ENCODE measurements around the gene NUDCD2. TPM values are rescaled to one million over a fixed set of nuclear protein-coding genes. Genes with fewer than 3 reads are reported as not detected.

Gene NUDCD2
- total and polyA plus RNA-seq, 7 donors = 3.8 to 26.3 (median 14.8) TPM

DNA sequence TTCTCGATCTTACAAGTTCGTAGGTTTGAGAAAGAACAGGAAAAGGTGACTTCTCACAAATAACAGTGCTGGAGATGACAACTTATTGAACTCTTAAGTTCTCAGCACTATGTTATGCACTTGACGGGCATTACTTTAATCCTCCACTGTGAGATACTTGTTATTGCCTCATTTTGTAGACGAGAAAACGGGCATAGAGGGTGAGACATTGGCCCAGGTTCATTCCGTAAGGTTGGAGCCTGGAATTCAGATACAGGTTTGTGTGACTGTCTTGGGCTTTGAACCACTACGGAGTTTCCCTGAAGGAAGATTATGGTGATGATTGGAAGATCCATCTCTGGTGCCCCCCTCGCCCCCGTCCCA, 46.2 kb upstream of the NUDCD2 start:
- Histone ChIP-seq H3K27ac (peak overlapping the region; percentile 99), H3K4me1 (peaks cover 43% of the 10 kb centered on the region), H3K36me3 (ENCODE audit: insufficient read depth in 1 of 2, low read depth in 1 of 2) (no peaks in the 10 kb centered on the region), H3K4me3 (peak overlapping the region; percentile 88), H3K9me3 (no peaks in the 10 kb centered on the region), H3K27me3 (ENCODE audit: insufficient read depth in 3 of 3, low read length in 2 of 3) (no peaks in the 10 kb centered on the region)
- ATAC-seq (no peak), DNase-seq (no peak)
- intact Hi-C loops (cut with DNase I) = no loop called here
- WGBS, 3 donors = 0 to 1% (median 0%) methylated on average over 9 of the region's 9 CpGs
- TF ChIP-seq, protein P1, sequence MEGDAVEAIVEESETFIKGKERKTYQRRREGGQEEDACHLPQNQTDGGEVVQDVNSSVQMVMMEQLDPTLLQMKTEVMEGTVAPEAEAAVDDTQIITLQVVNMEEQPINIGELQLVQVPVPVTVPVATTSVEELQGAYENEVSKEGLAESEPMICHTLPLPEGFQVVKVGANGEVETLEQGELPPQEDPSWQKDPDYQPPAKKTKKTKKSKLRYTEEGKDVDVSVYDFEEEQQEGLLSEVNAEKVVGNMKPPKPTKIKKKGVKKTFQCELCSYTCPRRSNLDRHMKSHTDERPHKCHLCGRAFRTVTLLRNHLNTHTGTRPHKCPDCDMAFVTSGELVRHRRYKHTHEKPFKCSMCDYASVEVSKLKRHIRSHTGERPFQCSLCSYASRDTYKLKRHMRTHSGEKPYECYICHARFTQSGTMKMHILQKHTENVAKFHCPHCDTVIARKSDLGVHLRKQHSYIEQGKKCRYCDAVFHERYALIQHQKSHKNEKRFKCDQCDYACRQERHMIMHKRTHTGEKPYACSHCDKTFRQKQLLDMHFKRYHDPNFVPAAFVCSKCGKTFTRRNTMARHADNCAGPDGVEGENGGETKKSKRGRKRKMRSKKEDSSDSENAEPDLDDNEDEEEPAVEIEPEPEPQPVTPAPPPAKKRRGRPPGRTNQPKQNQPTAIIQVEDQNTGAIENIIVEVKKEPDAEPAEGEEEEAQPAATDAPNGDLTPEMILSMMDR (IDR thresholded peaks at IDR 0.05) = no peak

DNA sequence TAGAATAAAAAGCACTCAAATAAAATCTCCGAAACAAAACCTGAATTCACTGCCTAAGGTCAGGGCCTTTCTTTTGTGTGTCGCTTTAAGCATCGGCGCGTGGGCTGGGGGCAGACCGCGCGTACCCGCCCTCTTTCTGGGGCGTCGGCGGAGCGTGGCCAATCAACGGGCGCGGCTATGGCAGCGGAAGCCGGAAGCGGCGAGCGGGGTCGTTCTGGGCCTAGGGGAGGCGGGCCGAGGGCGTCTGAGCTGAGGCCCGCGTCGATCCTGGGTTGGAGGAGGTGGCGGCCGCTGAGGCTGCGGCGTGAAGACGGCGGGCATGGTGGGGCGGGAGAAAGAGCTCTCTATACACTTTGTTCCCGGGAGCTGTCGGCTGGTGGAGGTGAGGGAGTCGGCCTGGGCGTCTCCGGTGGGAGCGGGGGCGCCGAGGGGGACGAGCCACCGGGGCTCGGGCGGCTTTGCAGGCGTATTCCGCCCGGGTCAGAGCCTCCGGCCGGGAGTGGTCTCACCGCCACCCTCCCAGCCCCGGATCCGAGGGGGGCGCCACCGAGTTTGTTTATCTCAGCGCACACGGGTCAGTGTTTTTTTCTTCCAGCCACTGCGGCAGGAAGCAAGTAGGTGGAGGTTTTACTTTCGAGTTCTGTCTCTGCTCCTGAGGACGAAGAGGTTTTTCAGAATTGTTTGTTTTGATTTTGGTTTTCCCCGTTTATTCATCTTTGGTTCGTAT, 45.6 kb upstream of the NUDCD2 start, which contains the start of gene MAT2B:
MAT2B (plus strand) TSS at position 252 of the 727 bp plus-strand sequence; CDS start at position 320, 68 bp downstream.
- H3K4me1 ChIP-seq = peaks cover 39% of the 10 kb centered on the region
- intact Hi-C loops (cut with DNase I) = loop anchor here (2.0 kb wide), 2 partner anchors 43 to 45 kb away; partner anchors contain the start of genes HMMR (in 1 of the 2) and NUDCD2 (in 1 of the 2)
- DNase-seq = peak; percentile 96 to 98
- H3K9me3 ChIP-seq = no peaks in the 10 kb centered on the region
- H3K27ac ChIP-seq = peak within 1 kb of the TSS; percentile 99
- peak; percentile 95 to 99 (median 97) for ATAC-seq
- 0% methylated on average over 62 to 64 of the region's 64 CpGs for WGBS, 3 donors
- H3K27me3 ChIP-seq (ENCODE audit: insufficient read depth in 3 of 3, low read length in 2 of 3) = no peaks in the 10 kb centered on the region
- H3K36me3 ChIP-seq (ENCODE audit: insufficient read depth in 1 of 2, low read depth in 1 of 2) = no peaks in the 10 kb centered on the region
- TF ChIP-seq, protein P1 (IDR thresholded peaks at IDR 0.05) = peak; percentile 48
- peak within 1 kb of the TSS; percentile 88 for H3K4me3 ChIP-seq

DNA sequence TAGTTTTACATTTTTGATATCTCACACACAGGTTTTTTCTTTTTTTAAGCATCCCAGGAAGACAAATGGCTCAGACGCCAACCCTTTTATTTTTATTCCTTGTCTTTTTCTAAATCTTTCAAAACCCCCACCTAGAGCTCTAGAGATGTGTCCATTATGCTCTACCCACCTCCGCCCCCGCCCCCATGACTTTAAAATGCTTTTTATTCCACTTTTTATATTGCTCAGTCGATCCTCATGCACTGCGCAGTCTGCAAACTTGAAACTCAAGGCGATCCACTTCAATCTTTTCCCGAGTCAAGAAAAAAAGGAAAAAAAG, 45.1 kb upstream of the NUDCD2 start:
- intact Hi-C loops (cut with DNase I) = loop anchor here (2.0 kb wide), 2 partner anchors 42 to 44 kb away; partner anchors contain the start of genes HMMR (in 1 of the 2) and NUDCD2 (in 1 of the 2)
- ATAC-seq = peak in 3 of 4 donors; percentile 1 to 7 (median 1)
- TF ChIP-seq, protein P1 (IDR thresholded peaks at IDR 0.05) = no peak
- H3K36me3 ChIP-seq (ENCODE audit: insufficient read depth in 1 of 2, low read depth in 1 of 2) = no peaks in the 10 kb centered on the region
- H3K9me3 ChIP-seq = no peaks in the 10 kb centered on the region
- DNase-seq = no peak
- H3K4me1 ChIP-seq = peaks cover 34% of the 10 kb centered on the region
- peak overlapping the region; percentile 99 for H3K27ac ChIP-seq
- WGBS, 3 donors = 0 to 1% (median 0%) methylated on average over 7 of the region's 7 CpGs
- H3K4me3 ChIP-seq = peak overlapping the region; percentile 88
- H3K27me3 ChIP-seq (ENCODE audit: insufficient read depth in 3 of 3, low read length in 2 of 3) = no peaks in the 10 kb centered on the region

DNA sequence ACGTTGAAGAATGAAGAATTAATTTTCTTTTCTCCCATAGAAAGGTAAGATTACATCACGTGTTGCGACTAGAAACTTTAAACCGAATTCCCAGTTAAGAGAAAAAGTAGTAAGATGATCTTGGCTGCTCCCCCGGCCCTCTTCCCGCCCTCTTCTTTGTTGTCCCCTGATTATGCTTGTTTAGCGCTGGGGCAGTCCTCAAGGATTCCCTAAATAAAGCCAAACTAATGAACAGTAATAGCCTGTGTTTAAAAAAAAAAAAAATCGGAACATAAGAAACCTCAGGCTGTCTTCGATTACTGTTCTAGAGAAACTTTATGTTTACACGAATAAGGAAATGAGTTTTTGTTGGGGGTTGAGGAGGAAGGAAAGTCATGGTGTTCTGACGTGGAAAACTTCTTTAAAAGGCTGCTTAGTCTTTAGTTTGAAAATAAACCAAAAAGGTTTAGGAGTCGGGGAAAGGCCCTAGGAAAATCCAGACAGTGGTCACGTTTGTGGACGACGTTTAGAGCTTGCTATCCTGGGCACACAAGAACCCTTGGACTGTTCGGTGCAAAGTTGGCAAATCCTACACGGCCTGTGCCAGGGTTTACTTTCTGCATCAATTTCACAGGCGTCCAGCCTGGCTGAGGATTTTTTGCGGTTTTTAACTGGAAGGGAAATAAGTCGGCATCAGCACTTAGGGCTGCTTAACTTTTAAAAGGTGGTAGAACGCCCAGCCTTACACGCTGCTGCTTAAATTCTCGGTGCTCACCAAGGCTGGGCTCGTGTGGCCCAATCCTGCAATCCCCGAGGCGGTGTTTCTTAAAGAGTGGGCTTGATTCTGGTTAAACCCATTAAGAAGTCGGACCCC, 44.4 kb upstream of the NUDCD2 start:
- ATAC-seq = peak; percentile 24 to 47 (median 36)
- TF ChIP-seq, protein P1 (IDR thresholded peaks at IDR 0.05) = no peak

More for the DNA sequence above, 44.4 kb upstream of the NUDCD2 start:
- no peaks in the 10 kb centered on the region for H3K27me3 ChIP-seq (ENCODE audit: insufficient read depth in 3 of 3, low read length in 2 of 3)
- H3K27ac ChIP-seq = peak overlapping the region; percentile 99
- DNase-seq = peak; percentile 35 to 57
- no peaks in the 10 kb centered on the region for H3K36me3 ChIP-seq (ENCODE audit: insufficient read depth in 1 of 2, low read depth in 1 of 2)
- WGBS, 3 donors = 0 to 1% (median 1%) methylated on average over 27 of the region's 27 CpGs
- intact Hi-C loops (cut with DNase I) = loop anchor here (1.0 to 2.0 kb wide), 3 partner anchors 42 to 66 kb away; partner anchors contain the start of genes HMMR (in 1 of the 2) and NUDCD2 (in 1 of the 2)
- no peaks in the 10 kb centered on the region for H3K9me3 ChIP-seq
- H3K4me3 ChIP-seq = peak overlapping the region; percentile 88
- H3K4me1 ChIP-seq = peaks cover 27% of the 10 kb centered on the region

Data from psoas muscle (tissue), 8 donors.